Ascending aorta (tissue), 2 donors: ENCODE measurements around the gene NRXN3. TPM values are rescaled to one million over a fixed set of nuclear protein-coding genes. Genes with fewer than 3 reads are reported as not detected.

Experiments
- DNase-seq, 2 donors: peaks; one replicate each; pipeline ENCODE4 v3.0.0-alpha.2; 2019; ENCODE audit warnings: low spot score in 2 of 2
- H3K27ac ChIP-seq, 2 donors: fragments of 200-600 bp; sonication (generic); one replicate each; pipeline ENCODE4 v1.5.1; 2016 to 2017; ENCODE audit warnings: mild to moderate bottlenecking in 1 of 2
- H3K27me3 ChIP-seq: fragments of 200-600 bp; sonication (generic); one replicate; pipeline ENCODE4 v1.5.1; 2017
- H3K36me3 ChIP-seq, 2 donors: fragments of 200-600 bp; sonication (generic); one replicate each; pipeline ENCODE4 v1.5.1; 2016
- H3K4me1 ChIP-seq, 2 donors: fragments of 200-600 bp; sonication (generic); one replicate each; pipeline ENCODE4 v1.5.1; 2016 to 2017; ENCODE audit warnings: mild to moderate bottlenecking in 1 of 2
- H3K4me3 ChIP-seq, 2 donors: fragments of 200-600 bp; sonication (generic); one replicate each; pipeline ENCODE4 v1.5.1; 2016 to 2017; ENCODE audit warnings: mild to moderate bottlenecking in 1 of 2
- H3K9me3 ChIP-seq, 2 donors: fragments of 200-600 bp; sonication (generic); one replicate each; pipeline ENCODE4 v1.5.1; 2016
- intact Hi-C: fragments of 100-400 bp; cut with DNase I; formaldehyde crosslinking; loops from one replicate; pipeline ENCODE4 v1.15.1; 2023
- total RNA-seq: library from RNA; depleted of rRNA; stranded (reverse); fragments of >200 nt; gene quantifications from one replicate; pipeline ENCODE4 v1.1.0, GENCODE V29; 2016
- TF ChIP-seq, protein P1 (sequence below), 3 experiments: fragments of 200-600 bp in 2 of 3; fragments of 450-650 bp in 1 of 3; sonication (generic) in 2 of 3; IDR thresholded peaks; one replicate each; pipeline ENCODE4 v1.5.1; 2016 to 2019; ENCODE audit warnings: antibody characterized with exemption in 3 of 3, mild to moderate bottlenecking in 1 of 3, moderate library complexity in 1 of 3

NRXN3 gene
- total RNA-seq, 1 donor from 2014 or later: 21.0 TPM

DNA sequence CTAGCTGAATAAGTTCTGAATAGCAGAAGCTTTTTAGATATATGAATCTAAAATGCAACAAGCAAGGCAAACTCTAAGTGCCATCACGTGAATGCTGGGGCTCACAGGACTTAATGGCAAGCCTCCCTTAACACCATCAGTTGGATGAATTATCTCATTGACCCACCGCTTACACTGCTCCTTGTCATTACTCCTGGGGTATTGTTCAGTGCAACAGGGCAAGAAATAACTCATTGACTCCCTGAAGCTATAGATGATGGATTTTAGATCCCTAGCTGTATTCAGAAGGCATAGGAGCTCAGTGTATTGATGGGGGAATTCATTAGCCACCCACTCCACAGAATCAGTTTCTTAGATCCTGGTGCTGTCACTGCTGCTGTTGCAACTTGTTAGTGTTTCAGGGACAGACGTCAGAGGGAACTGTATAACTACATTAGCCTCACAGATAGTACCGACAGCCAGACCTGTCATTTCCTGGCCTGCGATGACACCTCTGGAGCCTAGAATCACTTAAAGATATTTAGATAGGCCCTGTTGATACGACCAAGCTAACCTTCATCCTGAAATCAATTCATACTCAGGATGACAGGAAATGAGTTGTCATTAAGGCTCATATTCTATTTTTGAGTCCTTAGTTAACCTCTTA lies 1305.8 kb downstream of the NRXN3 start:
- Histone ChIP-seq H3K4me3 (no peak overlapping the region), H3K27ac (no peak overlapping the region), H3K4me1 (no peaks in the 10 kb centered on the region), H3K9me3 (no peaks in the 10 kb centered on the region), H3K36me3 (no peaks in the 10 kb centered on the region), H3K27me3 (no peaks in the 10 kb centered on the region)
- DNase-seq: no peak
- TF ChIP-seq, protein P1, sequence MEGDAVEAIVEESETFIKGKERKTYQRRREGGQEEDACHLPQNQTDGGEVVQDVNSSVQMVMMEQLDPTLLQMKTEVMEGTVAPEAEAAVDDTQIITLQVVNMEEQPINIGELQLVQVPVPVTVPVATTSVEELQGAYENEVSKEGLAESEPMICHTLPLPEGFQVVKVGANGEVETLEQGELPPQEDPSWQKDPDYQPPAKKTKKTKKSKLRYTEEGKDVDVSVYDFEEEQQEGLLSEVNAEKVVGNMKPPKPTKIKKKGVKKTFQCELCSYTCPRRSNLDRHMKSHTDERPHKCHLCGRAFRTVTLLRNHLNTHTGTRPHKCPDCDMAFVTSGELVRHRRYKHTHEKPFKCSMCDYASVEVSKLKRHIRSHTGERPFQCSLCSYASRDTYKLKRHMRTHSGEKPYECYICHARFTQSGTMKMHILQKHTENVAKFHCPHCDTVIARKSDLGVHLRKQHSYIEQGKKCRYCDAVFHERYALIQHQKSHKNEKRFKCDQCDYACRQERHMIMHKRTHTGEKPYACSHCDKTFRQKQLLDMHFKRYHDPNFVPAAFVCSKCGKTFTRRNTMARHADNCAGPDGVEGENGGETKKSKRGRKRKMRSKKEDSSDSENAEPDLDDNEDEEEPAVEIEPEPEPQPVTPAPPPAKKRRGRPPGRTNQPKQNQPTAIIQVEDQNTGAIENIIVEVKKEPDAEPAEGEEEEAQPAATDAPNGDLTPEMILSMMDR (IDR thresholded peaks at IDR 0.05): no peak
- intact Hi-C loops: no loop called here

- no peaks in the 10 kb centered on the region for H3K9me3 ChIP-seq
- no peaks in the 10 kb centered on the region for H3K4me1 ChIP-seq
- TF ChIP-seq, protein P1 (IDR thresholded peaks at IDR 0.05): no peak
- H3K27ac ChIP-seq: no peak overlapping the region
- H3K4me3 ChIP-seq: no peak overlapping the region
- H3K36me3 ChIP-seq: no peaks in the 10 kb centered on the region
- DNase-seq: no peak
- no peaks in the 10 kb centered on the region for H3K27me3 ChIP-seq
- intact Hi-C loops: no loop called here
Measured at GRCh38 chr14:79476552-79476951, 1306.4 kb downstream of the NRXN3 start.

- Histone ChIP-seq H3K27me3 (no peaks in the 10 kb centered on the region), H3K9me3 (no peaks in the 10 kb centered on the region), H3K27ac (no peak overlapping the region), H3K4me3 (no peak overlapping the region), H3K36me3 (no peaks in the 10 kb centered on the region), H3K4me1 (no peaks in the 10 kb centered on the region)
- DNase-seq: no peak
- intact Hi-C loops: no loop called here
- TF ChIP-seq, protein P1 (IDR thresholded peaks at IDR 0.05): no peak
Measured at GRCh38 chr14:79480212-79480611, 1310.0 kb downstream of the NRXN3 start.

DNA sequence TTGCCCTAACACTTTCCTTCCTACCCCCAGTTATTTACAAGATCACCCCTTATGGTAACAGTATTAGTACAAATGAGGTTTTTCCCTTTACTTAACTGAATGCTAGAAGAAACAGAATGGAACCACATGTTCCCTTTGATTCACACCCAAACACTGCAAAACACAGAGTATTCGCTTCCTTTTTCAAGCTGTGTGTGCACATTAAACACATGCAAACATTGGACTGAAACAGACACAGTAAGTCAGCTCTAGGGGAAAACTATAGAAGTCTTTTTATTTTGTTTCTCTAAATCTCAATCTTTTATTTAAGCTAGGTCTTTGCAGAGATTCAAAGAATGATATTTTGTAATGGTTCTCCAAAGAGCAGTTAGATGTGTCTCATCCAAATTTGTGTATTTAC lies 1312.7 kb downstream of the NRXN3 start:
- H3K9me3 ChIP-seq: no peaks in the 10 kb centered on the region
- H3K36me3 ChIP-seq: no peaks in the 10 kb centered on the region
- no peaks in the 10 kb centered on the region for H3K4me1 ChIP-seq
- no peak overlapping the region for H3K27ac ChIP-seq
- H3K27me3 ChIP-seq: no peaks in the 10 kb centered on the region
- DNase-seq: no peak
- intact Hi-C loops: no loop called here
- H3K4me3 ChIP-seq: no peak overlapping the region
- TF ChIP-seq, protein P1 (IDR thresholded peaks at IDR 0.05): no peak

GRCh38 chr14:79483477-79484388 lies 1313.6 kb downstream of the NRXN3 start:
- Histone ChIP-seq H3K4me1 (no peaks in the 10 kb centered on the region), H3K36me3 (no peaks in the 10 kb centered on the region), H3K9me3 (no peaks in the 10 kb centered on the region), H3K27ac (no peak overlapping the region), H3K27me3 (no peaks in the 10 kb centered on the region), H3K4me3 (no peak overlapping the region)
- intact Hi-C loops: no loop called here
- TF ChIP-seq, protein P1 (IDR thresholded peaks at IDR 0.05): no peak
- no peak for DNase-seq
